ENCODE results near the gene STAG2.

DNA sequence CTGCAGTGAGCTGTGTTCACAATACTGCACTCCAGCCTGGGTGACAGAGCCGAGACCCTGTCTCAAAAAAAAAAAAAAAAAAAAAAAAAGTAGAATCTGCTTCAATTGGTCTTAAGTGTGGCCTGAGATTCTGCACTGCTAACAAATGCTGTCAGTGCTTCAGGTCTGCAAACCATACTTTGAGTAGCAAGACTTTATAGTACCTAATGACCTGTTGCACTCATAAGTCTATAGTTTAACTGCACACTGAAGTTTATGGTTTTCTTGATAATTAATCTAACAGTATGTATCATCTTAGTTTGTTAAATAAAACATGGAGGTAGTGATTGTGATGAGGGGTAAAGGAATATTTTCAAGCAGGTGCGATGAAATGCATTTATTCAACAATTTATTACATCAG, 135.6 kb downstream of the STAG2 start:
- TF ChIP-seq, protein P1, sequence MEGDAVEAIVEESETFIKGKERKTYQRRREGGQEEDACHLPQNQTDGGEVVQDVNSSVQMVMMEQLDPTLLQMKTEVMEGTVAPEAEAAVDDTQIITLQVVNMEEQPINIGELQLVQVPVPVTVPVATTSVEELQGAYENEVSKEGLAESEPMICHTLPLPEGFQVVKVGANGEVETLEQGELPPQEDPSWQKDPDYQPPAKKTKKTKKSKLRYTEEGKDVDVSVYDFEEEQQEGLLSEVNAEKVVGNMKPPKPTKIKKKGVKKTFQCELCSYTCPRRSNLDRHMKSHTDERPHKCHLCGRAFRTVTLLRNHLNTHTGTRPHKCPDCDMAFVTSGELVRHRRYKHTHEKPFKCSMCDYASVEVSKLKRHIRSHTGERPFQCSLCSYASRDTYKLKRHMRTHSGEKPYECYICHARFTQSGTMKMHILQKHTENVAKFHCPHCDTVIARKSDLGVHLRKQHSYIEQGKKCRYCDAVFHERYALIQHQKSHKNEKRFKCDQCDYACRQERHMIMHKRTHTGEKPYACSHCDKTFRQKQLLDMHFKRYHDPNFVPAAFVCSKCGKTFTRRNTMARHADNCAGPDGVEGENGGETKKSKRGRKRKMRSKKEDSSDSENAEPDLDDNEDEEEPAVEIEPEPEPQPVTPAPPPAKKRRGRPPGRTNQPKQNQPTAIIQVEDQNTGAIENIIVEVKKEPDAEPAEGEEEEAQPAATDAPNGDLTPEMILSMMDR (conservative IDR thresholded peaks at IDR 0.05 in 1 of 2, IDR thresholded peaks at IDR 0.05 in 1 of 2; ENCODE audit: extremely low read depth in 1 of 2, insufficient read depth in 1 of 2, low read depth in 1 of 2, low read length in 2 of 2), result no peak
- TF ChIP-seq EZH2 (IDR thresholded peaks at IDR 0.05; ENCODE audit: borderline replicate concordance, low read length), result no peak

Data from mammary epithelial cell (primary cell).